GM19324 (cell line): Measurements from ENCODE around the gene STMN3.
"Not testable (repeated sequence)": the region's sequence is repeated elsewhere in the genome, so short reads cannot be mapped to it uniquely, and the experiment has no call there.

Experiments
- ATAC-seq: cut with Tn5 transposase; IDR thresholded peaks from one replicate; pipeline ENCODE4 v1.9.1; 2021; ENCODE audit warnings: mild to moderate bottlenecking, moderate library complexity; ENCODE audit not compliant: unreplicated experiment, low FRiP score

The STMN3 gene

DNA sequence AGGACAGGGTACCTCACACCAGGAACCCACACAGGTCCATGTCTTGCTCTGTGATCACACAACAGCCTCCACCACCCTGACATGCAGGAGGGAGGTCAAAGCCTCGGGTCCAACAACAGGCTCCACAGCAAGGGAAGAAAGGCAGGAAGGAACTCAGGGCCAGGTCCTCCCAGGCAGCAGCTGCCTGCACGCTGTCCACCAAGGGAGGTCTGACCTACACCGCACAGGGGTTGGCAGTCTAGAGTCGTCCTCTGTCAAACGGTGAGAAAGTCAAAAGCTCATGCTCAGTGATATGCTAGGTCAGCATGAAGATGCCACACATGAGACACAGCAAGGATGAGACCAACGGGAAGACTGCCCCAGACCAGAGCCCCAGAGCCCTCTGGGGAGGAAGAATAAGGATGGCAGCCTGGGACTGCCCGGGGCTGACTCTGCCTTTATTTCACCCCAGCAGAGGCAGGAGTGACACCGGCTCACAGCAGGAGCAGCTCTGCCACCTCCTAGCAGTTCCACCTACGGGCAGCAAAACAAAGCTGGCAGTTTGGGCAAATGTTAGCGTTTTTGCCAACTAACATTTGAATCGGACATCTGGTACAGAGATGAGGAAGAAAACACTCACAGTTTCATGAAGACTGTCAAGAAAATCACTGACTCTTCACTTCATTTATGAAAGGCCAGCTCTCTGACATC lies 34.8 kb downstream of the STMN3 start:
- no peak for ATAC-seq

DNA sequence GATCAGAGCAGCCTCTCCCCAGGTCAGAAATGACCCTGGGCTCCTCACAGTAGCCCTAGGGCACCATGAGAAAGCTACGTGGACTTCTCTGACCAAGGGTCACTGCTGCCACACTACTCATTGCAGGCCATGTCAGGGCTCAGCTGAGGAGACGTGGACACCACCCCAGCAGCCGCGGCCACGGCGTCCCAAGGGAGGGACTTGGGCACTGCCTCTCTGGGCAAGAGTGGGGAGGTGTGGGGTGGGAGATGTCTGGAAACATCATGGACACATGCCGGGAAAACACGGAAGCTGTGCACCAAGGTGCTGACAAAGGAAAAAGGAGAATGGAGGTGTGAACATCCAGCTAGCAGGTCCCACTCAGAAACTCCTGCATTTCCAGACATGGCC lies 35.4 kb downstream of the STMN3 start:
- ATAC-seq, result no peak

DNA sequence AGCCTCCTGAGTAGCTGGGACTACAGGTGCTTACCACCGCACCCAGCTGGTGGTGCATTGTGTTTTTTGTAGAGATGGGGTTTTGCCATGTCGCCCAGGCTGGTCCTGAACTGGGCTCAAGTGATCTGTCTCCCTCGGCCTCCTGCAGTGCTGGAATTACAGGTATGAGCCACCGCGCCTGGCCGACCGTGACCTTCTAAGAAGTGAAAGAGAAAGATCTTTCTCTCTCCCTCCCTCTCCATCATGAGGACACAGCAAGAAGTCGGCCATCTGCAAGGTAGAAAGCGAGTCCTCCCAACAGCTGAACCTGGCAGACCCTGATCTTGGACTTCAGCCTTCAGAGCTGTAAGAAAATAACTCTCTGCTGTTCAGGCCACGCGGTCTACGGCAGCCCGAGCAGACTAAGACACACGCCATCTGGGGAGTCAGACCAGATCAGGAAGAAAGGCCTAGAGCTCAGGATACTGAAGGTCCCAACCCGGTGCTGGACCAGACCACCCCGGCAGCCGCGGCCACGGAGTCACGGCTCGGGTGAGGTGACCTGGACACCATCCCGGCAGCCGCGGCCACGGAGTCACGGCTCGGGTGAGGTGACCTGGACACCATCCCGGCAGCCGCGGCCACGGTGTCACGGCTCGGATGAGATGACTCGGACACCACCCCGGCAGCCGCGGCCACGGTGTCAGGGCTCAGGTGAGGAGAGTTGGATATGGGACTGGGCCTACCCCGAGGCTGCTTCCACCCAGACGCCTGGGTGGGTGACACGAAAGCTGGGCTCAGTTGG lies 35.9 kb downstream of the STMN3 start:
- no peak for ATAC-seq

DNA sequence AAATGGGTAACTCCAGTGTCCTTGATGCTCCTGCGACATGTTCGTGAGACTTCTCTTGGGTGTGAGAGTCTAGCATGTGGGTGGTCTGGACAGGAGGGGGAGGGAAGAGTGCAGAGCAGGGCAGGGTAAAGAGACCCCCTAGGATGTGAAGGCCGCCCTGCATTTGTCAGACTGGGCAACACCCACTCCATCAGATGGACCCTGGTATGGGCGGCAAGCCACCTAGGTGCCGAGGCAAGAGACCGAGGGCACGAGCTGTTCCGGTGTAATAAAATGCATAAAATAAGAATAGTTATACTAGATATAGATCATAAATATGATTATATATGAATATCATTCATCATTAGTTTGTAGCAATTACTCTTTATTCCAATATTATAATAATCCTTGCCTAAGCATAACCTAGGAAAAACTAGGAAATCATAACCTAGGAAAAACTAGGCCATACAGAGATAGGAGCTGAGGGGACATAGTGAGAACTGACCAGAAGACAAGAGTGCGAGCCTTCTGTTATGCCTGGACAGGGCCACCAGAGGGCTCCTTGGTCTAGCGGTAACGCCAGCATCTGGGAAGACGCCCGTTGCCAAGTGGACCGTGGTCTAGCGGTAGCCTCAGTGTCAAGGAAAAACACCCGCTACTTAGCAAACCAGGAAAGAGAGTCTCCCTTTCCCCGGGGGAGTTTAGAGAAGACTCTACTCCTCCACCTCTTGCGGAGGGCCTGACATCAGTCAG lies 39.2 kb downstream of the STMN3 start:
- not testable (repeated sequence) for ATAC-seq

DNA sequence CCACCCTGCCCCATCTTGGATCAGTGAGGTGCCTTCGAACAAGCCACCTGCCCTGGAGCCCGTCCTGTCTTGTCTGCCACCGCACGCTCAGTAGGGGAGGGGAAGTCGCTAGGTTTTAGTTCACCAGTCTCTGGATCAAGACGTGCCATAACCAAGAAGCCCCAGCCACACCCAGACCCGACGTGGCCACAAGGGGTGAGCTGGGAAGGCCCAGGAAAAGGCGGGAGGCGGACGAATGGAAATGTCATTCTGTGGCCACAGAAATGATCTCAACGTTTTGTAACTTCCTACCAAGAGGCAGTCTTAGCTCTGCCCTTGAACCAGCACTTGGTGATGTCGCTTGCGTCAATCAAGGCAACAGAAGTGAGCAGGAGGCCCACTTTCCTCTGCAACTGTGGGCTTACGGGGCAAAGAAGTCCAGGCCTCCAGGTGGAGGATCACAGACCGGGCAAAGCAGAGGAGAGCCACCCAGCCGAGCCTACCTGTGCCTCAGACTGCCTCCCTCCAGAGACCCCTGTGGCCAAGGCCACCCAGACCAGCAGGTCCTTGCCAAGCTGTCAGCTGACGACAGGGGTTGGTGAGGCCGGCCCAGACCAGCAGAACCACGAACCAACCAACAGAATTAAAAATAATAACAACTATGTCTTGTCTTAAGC lies 40.8 kb downstream of the STMN3 start:
- no peak for ATAC-seq

DNA sequence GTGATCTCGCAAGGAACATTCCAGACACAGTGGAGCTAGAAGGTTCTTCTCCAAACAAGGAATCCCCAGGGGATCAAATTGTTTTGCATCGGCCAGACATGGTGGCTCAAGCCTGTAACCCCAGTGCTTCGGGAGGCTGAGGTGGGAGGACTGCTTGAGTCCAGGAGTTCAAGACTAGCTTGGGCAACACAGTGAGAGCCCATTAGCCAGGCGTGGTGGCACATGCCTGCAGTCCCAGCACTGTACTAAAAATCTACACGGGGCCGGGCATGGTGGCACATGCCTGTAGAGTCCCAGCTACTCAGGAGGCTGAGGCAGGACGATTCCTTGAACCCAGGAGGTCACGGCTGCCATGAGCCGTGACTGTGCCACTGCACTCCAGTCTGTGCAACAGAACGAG lies 41.6 kb downstream of the STMN3 start:
- no peak for ATAC-seq

DNA sequence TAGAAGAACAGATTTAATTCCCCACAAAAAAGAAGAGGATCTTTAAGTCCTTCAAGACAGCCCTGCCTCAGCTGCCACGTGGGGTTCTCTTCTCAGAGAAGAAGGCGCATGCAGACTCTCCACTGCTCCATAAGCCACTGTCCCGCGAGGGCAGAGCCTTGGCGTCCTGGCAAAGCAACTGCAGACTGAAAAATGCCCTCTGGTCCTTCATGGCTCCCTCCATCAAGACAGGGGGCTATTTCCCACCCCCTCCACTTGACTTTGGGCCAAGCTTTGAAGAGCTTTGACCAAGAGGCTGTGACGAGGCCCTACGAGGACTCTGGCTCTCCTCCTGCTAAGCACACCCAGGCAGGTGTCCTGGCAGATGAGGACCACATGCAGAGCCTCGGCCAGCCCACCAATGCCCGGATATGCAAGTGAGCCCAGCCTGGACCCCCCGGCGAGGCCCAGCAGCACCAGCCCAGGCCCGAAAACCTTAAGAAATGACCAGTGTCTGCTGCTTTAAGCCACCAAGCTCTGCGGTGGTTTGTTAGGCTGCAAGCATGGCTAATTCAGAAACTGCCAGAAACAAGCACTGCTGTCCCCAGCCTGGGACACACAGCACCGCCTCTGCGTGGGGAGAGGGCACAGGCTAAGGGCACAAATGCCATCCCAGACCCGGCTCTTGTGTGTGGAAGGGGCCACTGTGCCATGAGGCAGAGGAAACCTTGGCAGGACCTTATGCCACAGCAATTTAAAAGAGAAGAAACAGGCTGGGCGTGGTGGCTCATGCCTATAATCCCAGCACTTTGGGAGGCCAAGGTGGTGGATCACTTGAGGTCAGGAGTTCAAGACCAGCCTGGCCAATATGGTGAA lies 42.4 kb downstream of the STMN3 start:
- ATAC-seq, result no peak

DNA sequence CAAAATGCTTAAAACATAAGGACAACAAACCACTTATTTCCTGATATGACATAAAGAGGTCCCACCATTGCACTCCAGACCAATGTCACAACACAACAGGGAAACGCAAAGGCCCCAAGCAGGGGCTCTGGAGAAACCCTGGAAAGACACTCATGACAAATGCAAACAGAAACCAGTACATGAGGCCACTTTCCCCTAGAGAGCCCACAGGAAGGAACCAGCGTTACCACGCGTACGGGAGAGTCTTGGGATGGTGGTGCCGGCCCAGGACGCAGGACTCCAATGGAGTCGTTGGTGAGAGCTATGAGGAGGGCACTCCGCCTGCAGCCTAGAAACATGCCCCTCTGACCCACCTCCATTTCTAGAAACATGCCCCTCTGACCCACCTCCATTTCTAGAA lies 46.5 kb downstream of the STMN3 start:
- ATAC-seq, result no peak

DNA sequence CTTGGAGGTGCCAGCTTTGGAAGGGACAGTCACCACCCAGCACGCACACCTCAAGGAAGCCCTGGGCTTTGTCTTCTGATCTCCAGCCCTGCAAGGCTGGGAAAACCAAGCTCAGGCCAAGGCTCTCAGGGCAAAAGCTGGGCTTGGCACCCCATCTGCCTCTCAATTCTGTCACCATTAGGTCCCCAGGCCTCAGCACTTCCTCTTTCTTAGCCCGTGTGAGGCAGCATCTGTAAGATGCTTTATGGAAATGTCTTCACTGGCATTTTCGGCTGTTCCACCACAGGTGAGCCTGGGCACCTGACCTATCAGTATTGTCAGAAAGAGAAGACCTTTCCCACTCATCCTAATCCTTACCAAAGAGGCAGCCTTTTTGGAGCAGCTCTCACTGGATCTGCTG lies 50.9 kb downstream of the STMN3 start:
- no peak for ATAC-seq

DNA sequence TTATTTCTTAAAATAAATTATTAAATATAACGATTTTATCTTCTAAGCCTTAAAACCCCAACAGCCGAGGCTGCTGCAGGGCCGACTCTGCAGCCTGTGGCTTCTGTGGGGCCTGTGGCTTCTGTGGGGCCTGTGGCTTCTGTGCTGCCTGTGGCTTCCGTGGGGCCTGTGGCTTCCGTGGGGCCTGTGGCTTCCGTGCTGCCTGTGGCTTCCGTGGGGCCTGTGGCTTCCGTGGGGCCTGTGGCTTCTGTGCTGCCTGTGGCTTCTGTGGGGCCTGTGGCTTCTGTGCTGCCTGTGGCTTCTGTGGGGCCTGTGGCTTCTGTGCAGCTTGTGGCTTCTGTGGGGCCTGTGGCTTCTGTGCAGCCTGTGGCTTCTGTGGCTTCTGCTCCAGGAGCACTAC lies 51.5 kb downstream of the STMN3 start:
- ATAC-seq, result not testable (repeated sequence)

DNA sequence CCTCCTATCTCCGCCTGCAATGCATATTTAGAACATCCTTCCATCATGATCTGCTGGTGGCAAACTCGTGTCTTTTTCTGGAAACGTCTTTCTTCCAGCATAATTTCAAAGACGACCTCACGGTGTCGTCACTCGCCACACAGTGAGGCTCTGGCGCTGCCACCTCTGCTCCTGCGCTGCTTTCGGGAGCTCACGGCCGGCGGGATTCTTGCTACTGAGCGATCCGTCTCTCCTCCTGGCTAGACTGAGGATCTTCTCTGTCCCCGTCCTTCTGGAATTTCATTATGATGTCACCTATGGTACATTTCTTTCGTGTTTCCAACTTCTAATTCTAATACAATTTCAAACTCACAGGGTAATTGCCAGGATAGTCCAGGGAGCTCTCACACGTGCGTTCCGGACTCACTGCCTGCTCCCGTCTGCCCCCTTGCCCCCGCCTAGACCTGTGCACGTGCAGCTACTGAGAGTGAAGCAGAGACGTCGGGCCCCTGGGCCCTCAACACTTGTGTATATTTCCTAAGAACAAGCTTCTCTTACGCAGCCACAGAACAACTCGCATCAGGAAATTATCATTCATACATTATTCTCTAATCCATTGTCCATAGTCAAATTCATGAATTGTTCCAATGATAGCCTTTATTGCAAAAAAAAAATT lies 53.7 kb downstream of the STMN3 start:
- no peak for ATAC-seq

DNA sequence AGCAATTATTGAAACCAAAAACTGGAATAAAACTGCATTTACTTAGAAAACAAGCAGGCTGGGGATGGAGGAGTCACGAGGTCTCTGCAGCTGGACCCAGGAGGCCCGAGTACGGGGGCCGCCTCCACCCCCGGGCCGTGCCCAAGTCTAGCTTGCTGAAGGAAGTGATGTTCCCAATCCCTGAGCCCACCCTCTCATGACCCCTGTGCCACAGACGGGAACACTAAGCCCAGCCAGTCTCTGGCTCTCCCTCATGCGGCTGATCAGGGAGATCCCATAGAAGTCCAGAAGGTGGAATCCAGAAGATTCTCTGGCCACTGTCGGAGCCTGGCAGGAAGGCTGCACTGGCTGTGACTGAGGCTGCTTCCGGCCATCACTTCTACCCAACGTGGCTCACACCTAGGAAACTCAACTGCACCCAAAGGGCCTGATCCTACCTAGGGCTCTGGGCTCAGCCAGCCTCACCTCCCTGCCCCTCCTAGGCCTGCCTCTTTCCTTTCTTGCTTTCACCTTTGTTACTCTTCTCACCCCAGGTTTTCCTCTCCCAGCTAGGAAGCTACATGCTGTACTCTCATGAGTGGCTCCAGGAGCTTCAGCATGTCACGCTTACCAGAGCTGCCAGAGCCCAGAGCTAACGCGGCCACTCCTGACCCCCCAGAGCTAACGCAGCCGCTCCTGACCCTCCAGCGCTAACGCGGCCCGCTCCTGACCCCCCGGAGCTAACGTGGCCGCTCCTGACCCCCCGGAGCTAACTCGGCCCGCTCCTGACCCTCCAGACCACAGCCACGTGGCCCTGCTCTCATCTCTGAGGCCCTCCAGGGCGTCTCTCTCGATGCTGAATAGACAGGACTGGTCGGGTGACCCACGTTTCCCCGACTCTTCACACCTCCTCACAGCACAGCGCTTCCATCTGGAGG lies 54.5 kb downstream of the STMN3 start:
- ATAC-seq, result no peak

DNA sequence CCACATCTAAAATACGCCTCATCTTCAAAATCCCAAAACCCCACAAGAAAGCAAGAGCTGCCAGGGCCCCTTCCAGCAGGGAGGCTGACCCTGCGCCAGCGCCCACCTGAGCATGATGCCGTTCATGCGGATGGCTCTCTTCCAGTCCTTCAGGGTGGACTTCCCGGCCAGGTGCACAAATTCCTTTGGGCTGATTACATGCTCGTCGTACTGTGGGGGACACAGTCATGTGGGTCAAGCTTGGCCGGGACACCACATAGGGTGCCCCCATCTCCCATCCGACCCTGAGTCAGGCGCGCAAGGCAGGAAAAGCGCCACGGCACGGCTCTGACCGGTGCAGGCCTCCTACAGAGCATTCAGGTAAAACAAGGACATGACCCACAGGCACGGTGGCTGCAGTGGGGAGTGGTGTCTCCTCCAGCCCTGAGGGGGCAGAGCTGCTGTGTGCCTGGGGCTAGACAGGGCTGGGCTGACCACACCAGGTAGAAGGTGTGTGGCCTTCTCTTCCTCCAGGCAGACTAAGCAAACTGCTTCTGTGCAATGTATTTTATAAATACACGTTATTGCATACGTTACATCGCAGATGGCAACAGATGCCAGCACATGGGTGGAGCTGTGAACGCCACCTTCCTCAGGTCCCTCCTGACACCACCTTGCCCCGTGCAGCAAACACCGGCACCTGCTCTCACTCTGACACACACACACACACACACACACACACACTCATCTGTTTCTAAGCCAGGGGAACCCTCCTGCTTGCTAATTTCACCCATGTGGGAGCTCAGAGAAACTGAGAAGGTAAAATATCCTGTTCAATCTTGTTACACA lies 55.4 kb downstream of the STMN3 start:
- ATAC-seq, result no peak

DNA sequence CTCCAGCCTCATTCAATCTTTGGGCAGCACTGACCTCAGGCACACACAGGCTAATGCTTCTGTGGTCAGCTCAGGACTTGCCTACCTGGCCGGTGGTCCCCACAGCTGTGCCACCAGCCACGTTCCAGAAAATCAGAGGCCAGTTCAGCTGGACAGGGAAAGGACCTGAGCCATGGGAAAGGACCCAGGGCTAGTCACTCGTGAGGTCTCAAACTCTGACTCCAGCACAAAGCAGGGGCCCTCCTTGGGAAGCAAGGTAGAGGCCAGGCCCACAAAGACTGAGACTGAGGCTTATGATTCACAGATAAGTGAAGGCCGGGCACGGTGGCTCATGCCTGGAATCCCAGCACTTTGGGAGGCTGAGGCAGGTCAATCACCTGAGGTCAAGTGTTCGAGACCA lies 56.8 kb downstream of the STMN3 start:
- no peak for ATAC-seq

DNA sequence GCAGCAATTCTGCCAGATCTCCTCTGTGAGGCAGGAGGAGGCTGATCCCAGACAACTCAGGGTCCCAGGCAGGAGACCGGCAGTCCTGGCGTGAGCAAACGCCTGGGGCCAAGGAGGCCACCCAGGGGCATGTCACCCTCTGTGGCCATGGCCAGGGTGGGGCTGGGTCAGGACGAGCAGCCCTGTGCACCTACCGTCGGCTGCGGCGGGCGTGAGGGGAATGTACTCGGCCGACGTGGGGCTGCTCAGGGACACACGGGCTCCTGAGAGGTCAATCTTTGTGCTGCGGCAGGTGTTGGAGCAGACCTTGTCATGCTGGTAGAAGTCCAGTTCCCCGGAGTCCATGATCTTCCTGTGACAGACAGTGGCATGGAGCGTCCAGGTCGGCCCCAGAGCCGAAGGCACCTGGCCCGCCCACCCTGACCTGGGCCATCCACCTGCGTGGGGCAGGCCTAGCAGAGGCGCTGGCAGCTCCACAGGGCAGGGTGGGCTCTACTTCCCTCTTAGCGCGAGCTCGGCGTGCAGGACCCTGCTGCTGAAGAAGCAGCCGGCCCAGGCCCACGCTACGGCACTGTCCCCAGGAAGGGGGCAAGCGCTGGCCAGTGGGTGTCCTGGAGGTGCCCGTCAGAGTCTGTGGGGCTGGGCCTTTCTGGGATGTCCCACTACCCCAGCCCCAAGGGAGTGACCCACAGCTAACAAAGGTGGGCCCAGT lies 57.7 kb downstream of the STMN3 start:
- no peak for ATAC-seq

DNA sequence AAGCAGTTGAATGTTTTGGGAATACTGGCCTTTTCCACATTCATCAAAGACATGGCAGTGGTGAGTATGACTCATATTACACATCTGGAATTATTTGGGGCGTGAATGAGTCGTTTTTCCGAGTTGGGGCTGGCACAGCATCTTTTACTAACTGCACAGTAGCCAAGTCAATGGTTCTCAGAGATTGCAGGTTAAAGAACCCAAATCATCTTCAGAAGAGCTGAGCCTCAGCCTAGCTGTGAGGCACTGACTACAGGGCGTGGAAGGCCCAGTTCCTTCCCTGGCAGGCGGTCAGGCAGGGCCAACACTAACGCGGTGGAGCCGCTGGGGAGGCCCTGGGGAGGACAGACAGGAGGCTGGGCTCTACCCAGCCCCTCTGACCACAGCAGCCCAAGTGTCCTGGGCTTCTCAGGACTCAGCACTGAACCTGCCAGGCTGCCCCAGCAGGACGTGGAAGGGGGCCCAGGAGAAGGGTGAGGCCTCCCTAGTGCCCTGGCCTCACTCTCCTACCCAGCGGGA lies 59.1 kb downstream of the STMN3 start:
- no peak for ATAC-seq

DNA sequence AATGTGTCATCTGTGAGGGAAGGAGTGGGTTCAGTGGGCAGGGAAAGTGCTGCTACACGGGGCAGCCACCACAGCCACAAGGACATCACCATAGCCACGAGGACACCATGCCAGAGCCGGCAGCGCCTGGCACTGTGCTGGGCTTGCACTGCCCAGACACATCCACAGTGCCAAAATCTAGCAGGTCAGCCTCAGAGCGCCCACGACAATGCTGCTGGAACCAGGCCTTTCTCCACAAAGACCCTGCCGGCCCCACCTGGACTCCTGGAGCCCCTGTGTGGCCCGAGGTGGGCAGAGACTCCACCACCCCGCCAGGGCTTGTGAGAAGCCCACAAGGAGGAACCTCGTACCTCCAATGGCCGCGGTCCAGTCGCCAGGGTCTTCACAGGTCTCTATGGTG lies 60.6 kb downstream of the STMN3 start:
- ATAC-seq, result no peak
